ENCODE results near the gene FBXL7.

FBXL7 gene

GRCh38 chr5:15502208-15502607 lies 2.2 kb downstream of the FBXL7 start:
- no peak overlapping the region for H3K9ac ChIP-seq (ENCODE audit: low read length)
- H3K79me2 ChIP-seq (ENCODE audit: insufficient read depth, low read length), result no peaks in the 10 kb centered on the region
- H3K9me2 ChIP-seq (replicated peaks; ENCODE audit: insufficient read depth, low read length), result no peaks in the 10 kb centered on the region
- H3K9me3 ChIP-seq (ENCODE audit: insufficient read depth, low read length), result no peaks in the 10 kb centered on the region
- H3F3A ChIP-seq (ENCODE audit: insufficient read depth), result no peaks in the 10 kb centered on the region
- H3K4me3 ChIP-seq (ENCODE audit: insufficient read depth, low read length, poor library complexity, severe bottlenecking), result no peak overlapping the region
- TF ChIP-seq EZH2phosphoT487 (conservative IDR thresholded peaks at IDR 0.05; ENCODE audit: low read length), result no peak
- TF ChIP-seq CTCF (IDR thresholded peaks at IDR 0.05; ENCODE audit: insufficient read depth, low read length, poor library complexity, severe bottlenecking), result no peak
- no peaks in the 10 kb centered on the region for H3K27me3 ChIP-seq (ENCODE audit: low read length)
- H2AFZ ChIP-seq (ENCODE audit: low read depth, low read length, severe bottlenecking), result no peak overlapping the region
- H3K4me2 ChIP-seq (ENCODE audit: low read depth, low read length, poor library complexity, severe bottlenecking), result no peak overlapping the region
- H3K36me3 ChIP-seq (ENCODE audit: low read length), result no peaks in the 10 kb centered on the region
- H3K27ac ChIP-seq (ENCODE audit: low read depth, low read length), result no peak overlapping the region
- no peaks in the 10 kb centered on the region for H4K20me1 ChIP-seq (ENCODE audit: low read depth, low read length)

- TF ChIP-seq EZH2phosphoT487 (conservative IDR thresholded peaks at IDR 0.05; ENCODE audit: low read length) (no peak), CTCF (IDR thresholded peaks at IDR 0.05; ENCODE audit: insufficient read depth, low read length, poor library complexity, severe bottlenecking) (no peak)
- no peaks in the 10 kb centered on the region for H4K20me1 ChIP-seq (ENCODE audit: low read depth, low read length)
- no peak overlapping the region for H2AFZ ChIP-seq (ENCODE audit: low read depth, low read length, severe bottlenecking)
- no peak overlapping the region for H3K9ac ChIP-seq (ENCODE audit: low read length)
- no peaks in the 10 kb centered on the region for H3K27me3 ChIP-seq (ENCODE audit: low read length)
- no peak overlapping the region for H3K4me2 ChIP-seq (ENCODE audit: low read depth, low read length, poor library complexity, severe bottlenecking)
- H3F3A ChIP-seq (ENCODE audit: insufficient read depth), result no peaks in the 10 kb centered on the region
- no peaks in the 10 kb centered on the region for H3K79me2 ChIP-seq (ENCODE audit: insufficient read depth, low read length)
- H3K9me3 ChIP-seq (ENCODE audit: insufficient read depth, low read length), result no peaks in the 10 kb centered on the region
- no peaks in the 10 kb centered on the region for H3K36me3 ChIP-seq (ENCODE audit: low read length)
- H3K9me2 ChIP-seq (replicated peaks; ENCODE audit: insufficient read depth, low read length), result no peaks in the 10 kb centered on the region
- no peak overlapping the region for H3K27ac ChIP-seq (ENCODE audit: low read depth, low read length)
- H3K4me3 ChIP-seq (ENCODE audit: insufficient read depth, low read length, poor library complexity, severe bottlenecking), result no peak overlapping the region
These were observed 6.2 kb downstream of the FBXL7 start for GRCh38 chr5:15506146-15506545.

GRCh38 chr5:15506897-15507296 lies 6.9 kb downstream of the FBXL7 start:
- no peaks in the 10 kb centered on the region for H3K36me3 ChIP-seq (ENCODE audit: low read length)
- no peak overlapping the region for H3K4me3 ChIP-seq (ENCODE audit: insufficient read depth, low read length, poor library complexity, severe bottlenecking)
- H3K9me2 ChIP-seq (replicated peaks; ENCODE audit: insufficient read depth, low read length), result no peaks in the 10 kb centered on the region
- no peak overlapping the region for H3K9ac ChIP-seq (ENCODE audit: low read length)
- H3K27me3 ChIP-seq (ENCODE audit: low read length), result no peaks in the 10 kb centered on the region
- no peaks in the 10 kb centered on the region for H3F3A ChIP-seq (ENCODE audit: insufficient read depth)
- H3K27ac ChIP-seq (ENCODE audit: low read depth, low read length), result no peak overlapping the region
- TF ChIP-seq EZH2phosphoT487 (conservative IDR thresholded peaks at IDR 0.05; ENCODE audit: low read length) (no peak), CTCF (IDR thresholded peaks at IDR 0.05; ENCODE audit: insufficient read depth, low read length, poor library complexity, severe bottlenecking) (no peak)
- H2AFZ ChIP-seq (ENCODE audit: low read depth, low read length, severe bottlenecking), result no peak overlapping the region
- H4K20me1 ChIP-seq (ENCODE audit: low read depth, low read length), result no peaks in the 10 kb centered on the region
- no peaks in the 10 kb centered on the region for H3K79me2 ChIP-seq (ENCODE audit: insufficient read depth, low read length)
- no peak overlapping the region for H3K4me2 ChIP-seq (ENCODE audit: low read depth, low read length, poor library complexity, severe bottlenecking)
- H3K9me3 ChIP-seq (ENCODE audit: insufficient read depth, low read length), result no peaks in the 10 kb centered on the region
